SK-N-SH (cell line): Measurements from ENCODE around the gene NTRK3.

Experiments
- CTCF ChIP-seq: fragments of 200-600 bp; sonication (generic); IDR thresholded peaks from 2 replicates; pipeline ENCODE4 v1.6.1; 2017; ENCODE audit warnings: antibody characterized with exemption, mild to moderate bottlenecking, moderate library complexity
- EP300 ChIP-seq, 2 experiments: IDR thresholded peaks; 2 replicates each; pipeline versions ENCODE4 v1.4.0 to v1.6.1; 2012; ENCODE audit warnings: borderline replicate concordance in 1 of 2, low read depth in 1 of 2, low read length in 1 of 2
- EZH2phosphoT487 ChIP-seq: fragments of 200-600 bp; sonication (generic); IDR thresholded peaks from 2 replicates; pipeline ENCODE4 v1.6.1; 2017; ENCODE audit warnings: low read depth, mixed run types, mild to moderate bottlenecking, antibody characterized with exemption, moderate library complexity, borderline replicate concordance
- GABPA ChIP-seq: IDR thresholded peaks from 2 replicates; pipeline ENCODE4 v1.4.0; 2012; ENCODE audit warnings: low read depth, mild to moderate bottlenecking
- MAX ChIP-seq: IDR thresholded peaks from 2 replicates; pipeline ENCODE4 v1.4.0; 2012; ENCODE audit warnings: low read depth
- MXI1 ChIP-seq: IDR thresholded peaks from 2 replicates; pipeline ENCODE4 v1.6.1; 2012; ENCODE audit warnings: mild to moderate bottlenecking, low read depth, low read length, improper control_type of control experiment
- NFIC ChIP-seq: IDR thresholded peaks from 2 replicates; pipeline ENCODE4 v1.4.0; 2012; ENCODE audit warnings: borderline replicate concordance
- PBX3 ChIP-seq: IDR thresholded peaks from 2 replicates; pipeline ENCODE4; 2012
- POLR2AphosphoS5 ChIP-seq: IDR thresholded peaks from 2 replicates; pipeline ENCODE4 v1.6.1; 2012; ENCODE audit warnings: low read depth, low read length
- RAD21 ChIP-seq: IDR thresholded peaks from 2 replicates; pipeline ENCODE4 v1.6.1; 2012; ENCODE audit warnings: mild to moderate bottlenecking, low read length
- RFX5 ChIP-seq: IDR thresholded peaks from 2 replicates; pipeline ENCODE4 v1.6.1; 2012; ENCODE audit warnings: mild to moderate bottlenecking, improper control_type of control experiment, low read length
- SMC3 ChIP-seq: IDR thresholded peaks from 2 replicates; pipeline ENCODE4 v1.6.1; 2012; ENCODE audit warnings: low read depth, low read length, improper control_type of control experiment
- USF2 ChIP-seq: fragments of 150-350 bp; IDR thresholded peaks from 2 replicates; pipeline ENCODE4 v1.6.1; 2017; ENCODE audit warnings: antibody characterized with exemption, low read length, low read depth, borderline replicate concordance

- TF ChIP-seq MAX: no peak
- TF ChIP-seq CTCF: no peak
- TF ChIP-seq PBX3: no peak
- no peak for TF ChIP-seq EP300 (IDR thresholded peaks at IDR 0.05; ENCODE audit: borderline replicate concordance in 1 of 2, low read depth in 1 of 2, low read length in 1 of 2)
- no peak for TF ChIP-seq SMC3
- no peak for TF ChIP-seq RFX5
- TF ChIP-seq GABPA: no peak
- no peak for TF ChIP-seq POLR2AphosphoS5
- no peak for TF ChIP-seq RAD21
- TF ChIP-seq NFIC: no peak
- TF ChIP-seq MXI1: no peak
- no peak for TF ChIP-seq EZH2phosphoT487
- TF ChIP-seq USF2: no peak
These were observed 257.9 kb downstream of the NTRK3 start for GRCh38 chr15:87998630-87999029.
